Erythroblast (primary cell): ENCODE measurements around the gene MALT1.
"Not testable (repeated sequence)": the region's sequence is repeated elsewhere in the genome, so short reads cannot be mapped to it uniquely, and the experiment has no call there.

Experiments
- GATA1 ChIP-seq: IDR thresholded peaks from 2 replicates; pipeline ENCODE4 v1.6.1; 2011; ENCODE audit warnings: low read depth, mild to moderate bottlenecking, control low read depth, low read length, moderate library complexity
- POLR2A ChIP-seq: IDR thresholded peaks from 2 replicates; pipeline ENCODE4 v1.6.1; 2011; ENCODE audit warnings: mild to moderate bottlenecking, low read length

- TF ChIP-seq POLR2A, GATA1: not testable (repeated sequence)
Observed at GRCh38 chr18:58643557-58643956, 27.7 kb upstream of the MALT1 start.
